Ovary (tissue), 3 donors: ENCODE data around the gene NFIC.

Source experiments
- EP300 ChIP-seq: sonication (generic); formaldehyde crosslinking; IDR thresholded peaks from one replicate; pipeline ENCODE4 v1.6.1; 2017; ENCODE audit warnings: antibody characterized with exemption
- TF ChIP-seq, protein P1 (sequence below), 3 donors: fragments of 450-650 bp in 2 of 3; fragments of 200-600 bp in 1 of 3; IDR thresholded peaks; one replicate each; pipeline versions ENCODE4 v1.5.1 to v1.8.0; 2016 to 2022; ENCODE audit warnings: antibody characterized with exemption in 3 of 3, mild to moderate bottlenecking in 1 of 3
- donor health status: DM: no; HTN: no; CAD: no.

DNA sequence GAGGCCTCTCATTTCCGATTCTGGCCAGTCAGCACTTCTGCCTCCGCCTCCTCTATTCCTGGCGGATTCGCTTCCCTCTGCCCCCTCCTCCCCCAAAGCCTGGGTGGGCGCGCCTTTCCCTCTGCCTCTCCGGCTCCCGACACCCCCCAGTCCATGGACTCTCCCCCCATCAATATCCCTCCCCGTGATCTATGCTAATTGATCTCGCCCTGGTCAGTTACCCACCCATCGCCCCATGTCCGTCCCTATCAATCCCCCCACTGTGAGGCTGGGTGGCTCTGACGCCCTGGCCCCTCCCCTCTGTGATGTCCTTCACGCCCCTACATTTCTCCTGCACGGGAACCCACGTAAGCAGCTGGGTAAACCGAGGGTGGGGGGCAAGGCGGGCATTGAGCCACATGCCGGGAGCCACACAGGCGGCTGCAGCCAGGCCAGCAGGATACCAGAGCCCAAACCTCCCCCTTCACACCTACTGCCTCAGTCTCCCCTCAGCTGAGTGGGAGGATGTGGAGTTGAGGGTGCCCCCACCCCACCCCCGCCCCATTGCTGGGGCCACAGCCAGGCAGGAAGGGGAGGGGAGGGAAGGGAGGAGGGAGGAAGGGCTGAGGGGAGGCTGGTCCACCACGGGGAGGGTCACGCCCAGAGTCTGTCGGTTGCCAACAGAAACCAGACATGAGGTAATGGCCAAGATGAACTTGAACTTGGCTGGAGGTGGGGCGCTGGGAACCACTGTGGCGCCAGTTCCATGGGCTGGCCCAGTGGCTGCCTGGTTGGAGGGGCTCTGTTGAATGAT, 92.9 kb downstream of the NFIC start:
- TF ChIP-seq EP300: no peak
- TF ChIP-seq, protein P1, sequence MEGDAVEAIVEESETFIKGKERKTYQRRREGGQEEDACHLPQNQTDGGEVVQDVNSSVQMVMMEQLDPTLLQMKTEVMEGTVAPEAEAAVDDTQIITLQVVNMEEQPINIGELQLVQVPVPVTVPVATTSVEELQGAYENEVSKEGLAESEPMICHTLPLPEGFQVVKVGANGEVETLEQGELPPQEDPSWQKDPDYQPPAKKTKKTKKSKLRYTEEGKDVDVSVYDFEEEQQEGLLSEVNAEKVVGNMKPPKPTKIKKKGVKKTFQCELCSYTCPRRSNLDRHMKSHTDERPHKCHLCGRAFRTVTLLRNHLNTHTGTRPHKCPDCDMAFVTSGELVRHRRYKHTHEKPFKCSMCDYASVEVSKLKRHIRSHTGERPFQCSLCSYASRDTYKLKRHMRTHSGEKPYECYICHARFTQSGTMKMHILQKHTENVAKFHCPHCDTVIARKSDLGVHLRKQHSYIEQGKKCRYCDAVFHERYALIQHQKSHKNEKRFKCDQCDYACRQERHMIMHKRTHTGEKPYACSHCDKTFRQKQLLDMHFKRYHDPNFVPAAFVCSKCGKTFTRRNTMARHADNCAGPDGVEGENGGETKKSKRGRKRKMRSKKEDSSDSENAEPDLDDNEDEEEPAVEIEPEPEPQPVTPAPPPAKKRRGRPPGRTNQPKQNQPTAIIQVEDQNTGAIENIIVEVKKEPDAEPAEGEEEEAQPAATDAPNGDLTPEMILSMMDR (IDR thresholded peaks at IDR 0.05): no peak
